ENCODE data around the gene PLAGL1.
A peak's percentile ranks its signal among the peaks of the same experiment; 100 is the strongest.
"Not testable (repeated sequence)": the region's sequence is repeated elsewhere in the genome, so short reads cannot be mapped to it uniquely, and the experiment has no call there.

The PLAGL1 gene

GRCh38 chr6:144008120-144008811 lies at the start of gene PLAGL1:
Gene PLAGL1, minus strand, starts transcription at chr6:144008259. Its CDS starts 60,123 bp downstream, at chr6:143948136.
- Histone ChIP-seq H3K27me3 (ENCODE audit: control insufficient read depth in 1 of 2, insufficient read depth in 2 of 2, low read length in 2 of 2) (no peaks in the 10 kb centered on the region), H3K9me3 (ENCODE audit: control insufficient read depth in 1 of 2, low read length in 2 of 2) (no peaks in the 10 kb centered on the region), H3K9ac (ENCODE audit: low read depth in 1 of 2, low read length in 2 of 2) (peak within 1 kb of the TSS; percentile 36 to 43), H3K27ac (ENCODE audit: low read depth, low read length) (no peak within 1 kb of the TSS), H3K36me3 (ENCODE audit: control insufficient read depth in 1 of 2, insufficient read depth in 2 of 2, low read length in 2 of 2) (no peaks in the 10 kb centered on the region), H3K4me3 (ENCODE audit: low read depth in 1 of 2, low read length in 2 of 2) (peak within 1 kb of the TSS; percentile 65 to 71), H3K4me1 (ENCODE audit: control insufficient read depth in 1 of 2, insufficient read depth in 2 of 2, low read length in 2 of 2) (no peaks in the 10 kb centered on the region)

GRCh38 chr6:144055121-144055931 lies 47.3 kb upstream of the PLAGL1 start:
- H3K4me3 ChIP-seq (ENCODE audit: low read depth in 1 of 2, low read length in 2 of 2), result peak overlapping the region; percentile 10 to 14
- H3K4me1 ChIP-seq (ENCODE audit: control insufficient read depth in 1 of 2, insufficient read depth in 2 of 2, low read length in 2 of 2), result peaks cover 0 to 12% of the 10 kb centered on the region in 2 donors
- no peaks in the 10 kb centered on the region for H3K9me3 ChIP-seq (ENCODE audit: control insufficient read depth in 1 of 2, low read length in 2 of 2)
- H3K36me3 ChIP-seq (ENCODE audit: control insufficient read depth in 1 of 2, insufficient read depth in 2 of 2, low read length in 2 of 2), result no peaks in the 10 kb centered on the region
- peak overlapping the region in 1 of 2 donors; percentile 34 for H3K9ac ChIP-seq (ENCODE audit: low read depth in 1 of 2, low read length in 2 of 2)
- H3K27ac ChIP-seq (ENCODE audit: low read depth, low read length), result no peak overlapping the region
- H3K27me3 ChIP-seq (ENCODE audit: control insufficient read depth in 1 of 2, insufficient read depth in 2 of 2, low read length in 2 of 2), result no peaks in the 10 kb centered on the region

- no peaks in the 10 kb centered on the region for H3K9me3 ChIP-seq (ENCODE audit: control insufficient read depth in 1 of 2, low read length in 2 of 2)
These were observed 45.5 kb upstream of the PLAGL1 start for GRCh38 chr6:144053601-144054000.

GRCh38 chr6:144052488-144052887 lies 44.4 kb upstream of the PLAGL1 start:
- Histone ChIP-seq H3K27ac (ENCODE audit: low read depth, low read length) (no peak overlapping the region), H3K9ac (ENCODE audit: low read depth in 1 of 2, low read length in 2 of 2) (no peak overlapping the region), H3K27me3 (ENCODE audit: control insufficient read depth in 1 of 2, insufficient read depth in 2 of 2, low read length in 2 of 2) (no peaks in the 10 kb centered on the region), H3K9me3 (ENCODE audit: control insufficient read depth in 1 of 2, low read length in 2 of 2) (no peaks in the 10 kb centered on the region), H3K36me3 (ENCODE audit: control insufficient read depth in 1 of 2, insufficient read depth in 2 of 2, low read length in 2 of 2) (no peaks in the 10 kb centered on the region), H3K4me3 (ENCODE audit: low read depth in 1 of 2, low read length in 2 of 2) (no peak overlapping the region), H3K4me1 (ENCODE audit: control insufficient read depth in 1 of 2, insufficient read depth in 2 of 2, low read length in 2 of 2) (peaks cover 0 to 12% of the 10 kb centered on the region in 2 donors)

More at GRCh38 chr6:144053601-144054000, 45.5 kb upstream of the PLAGL1 start:
- H3K27ac ChIP-seq (ENCODE audit: low read depth, low read length), result no peak overlapping the region
- no peaks in the 10 kb centered on the region for H3K27me3 ChIP-seq (ENCODE audit: control insufficient read depth in 1 of 2, insufficient read depth in 2 of 2, low read length in 2 of 2)
- no peaks in the 10 kb centered on the region for H3K36me3 ChIP-seq (ENCODE audit: control insufficient read depth in 1 of 2, insufficient read depth in 2 of 2, low read length in 2 of 2)
- H3K4me3 ChIP-seq (ENCODE audit: low read depth in 1 of 2, low read length in 2 of 2), result no peak overlapping the region
- peaks cover 0 to 12% of the 10 kb centered on the region in 2 donors for H3K4me1 ChIP-seq (ENCODE audit: control insufficient read depth in 1 of 2, insufficient read depth in 2 of 2, low read length in 2 of 2)
- no peak overlapping the region for H3K9ac ChIP-seq (ENCODE audit: low read depth in 1 of 2, low read length in 2 of 2)

- Histone ChIP-seq H3K4me1 (ENCODE audit: control insufficient read depth in 1 of 2, insufficient read depth in 2 of 2, low read length in 2 of 2) (no peaks in the 10 kb centered on the region), H3K27ac (ENCODE audit: low read depth, low read length) (no peak overlapping the region), H3K9me3 (ENCODE audit: control insufficient read depth in 1 of 2, low read length in 2 of 2) (no peaks in the 10 kb centered on the region), H3K27me3 (ENCODE audit: control insufficient read depth in 1 of 2, insufficient read depth in 2 of 2, low read length in 2 of 2) (no peaks in the 10 kb centered on the region), H3K36me3 (ENCODE audit: control insufficient read depth in 1 of 2, insufficient read depth in 2 of 2, low read length in 2 of 2) (no peaks in the 10 kb centered on the region), H3K9ac (ENCODE audit: low read depth in 1 of 2, low read length in 2 of 2) (no peak overlapping the region), H3K4me3 (ENCODE audit: low read depth in 1 of 2, low read length in 2 of 2) (no peak overlapping the region)
These were observed 41.3 kb upstream of the PLAGL1 start for GRCh38 chr6:144049386-144049785.

- no peak overlapping the region for H3K27ac ChIP-seq (ENCODE audit: low read depth, low read length)
- H3K4me3 ChIP-seq (ENCODE audit: low read depth in 1 of 2, low read length in 2 of 2), result no peak overlapping the region
- H3K9me3 ChIP-seq (ENCODE audit: control insufficient read depth in 1 of 2, low read length in 2 of 2), result no peaks in the 10 kb centered on the region
- no peaks in the 10 kb centered on the region for H3K27me3 ChIP-seq (ENCODE audit: control insufficient read depth in 1 of 2, insufficient read depth in 2 of 2, low read length in 2 of 2)
- no peaks in the 10 kb centered on the region for H3K4me1 ChIP-seq (ENCODE audit: control insufficient read depth in 1 of 2, insufficient read depth in 2 of 2, low read length in 2 of 2)
- no peak overlapping the region for H3K9ac ChIP-seq (ENCODE audit: low read depth in 1 of 2, low read length in 2 of 2)
- no peaks in the 10 kb centered on the region for H3K36me3 ChIP-seq (ENCODE audit: control insufficient read depth in 1 of 2, insufficient read depth in 2 of 2, low read length in 2 of 2)
These were observed 39.6 kb upstream of the PLAGL1 start for GRCh38 chr6:144047688-144048087.

GRCh38 chr6:144046672-144047071 lies 38.6 kb upstream of the PLAGL1 start:
- H3K4me3 ChIP-seq (ENCODE audit: low read depth in 1 of 2, low read length in 2 of 2); H3K27ac ChIP-seq (ENCODE audit: low read depth, low read length); H3K36me3 ChIP-seq (ENCODE audit: control insufficient read depth in 1 of 2, insufficient read depth in 2 of 2, low read length in 2 of 2); H3K27me3 ChIP-seq (ENCODE audit: control insufficient read depth in 1 of 2, insufficient read depth in 2 of 2, low read length in 2 of 2); H3K9me3 ChIP-seq (ENCODE audit: control insufficient read depth in 1 of 2, low read length in 2 of 2); H3K4me1 ChIP-seq (ENCODE audit: control insufficient read depth in 1 of 2, insufficient read depth in 2 of 2, low read length in 2 of 2); H3K9ac ChIP-seq (ENCODE audit: low read depth in 1 of 2, low read length in 2 of 2): not testable (repeated sequence)

GRCh38 chr6:144044989-144045388 lies 36.9 kb upstream of the PLAGL1 start:
- not testable (repeated sequence) for H3K9ac ChIP-seq (ENCODE audit: low read depth in 1 of 2, low read length in 2 of 2); H3K9me3 ChIP-seq (ENCODE audit: control insufficient read depth in 1 of 2, low read length in 2 of 2); H3K36me3 ChIP-seq (ENCODE audit: control insufficient read depth in 1 of 2, insufficient read depth in 2 of 2, low read length in 2 of 2); H3K27me3 ChIP-seq (ENCODE audit: control insufficient read depth in 1 of 2, insufficient read depth in 2 of 2, low read length in 2 of 2); H3K4me3 ChIP-seq (ENCODE audit: low read depth in 1 of 2, low read length in 2 of 2); H3K27ac ChIP-seq (ENCODE audit: low read depth, low read length); H3K4me1 ChIP-seq (ENCODE audit: control insufficient read depth in 1 of 2, insufficient read depth in 2 of 2, low read length in 2 of 2)

GRCh38 chr6:144036835-144037195 lies 28.8 kb upstream of the PLAGL1 start:
- Histone ChIP-seq H3K4me3 (ENCODE audit: low read depth in 1 of 2, low read length in 2 of 2) (peak overlapping the region; percentile 50 to 58), H3K9me3 (ENCODE audit: control insufficient read depth in 1 of 2, low read length in 2 of 2) (peaks cover 0 to 2% of the 10 kb centered on the region in 2 donors), H3K4me1 (ENCODE audit: control insufficient read depth in 1 of 2, insufficient read depth in 2 of 2, low read length in 2 of 2) (peaks cover 0 to 12% of the 10 kb centered on the region in 2 donors), H3K27ac (ENCODE audit: low read depth, low read length) (no peak overlapping the region), H3K36me3 (ENCODE audit: control insufficient read depth in 1 of 2, insufficient read depth in 2 of 2, low read length in 2 of 2) (no peaks in the 10 kb centered on the region), H3K9ac (ENCODE audit: low read depth in 1 of 2, low read length in 2 of 2) (peak overlapping the region in 1 of 2 donors; percentile 8), H3K27me3 (ENCODE audit: control insufficient read depth in 1 of 2, insufficient read depth in 2 of 2, low read length in 2 of 2) (no peaks in the 10 kb centered on the region)

- Histone ChIP-seq H3K4me3 (ENCODE audit: low read depth in 1 of 2, low read length in 2 of 2) (peak overlapping the region; percentile 50 to 58), H3K27me3 (ENCODE audit: control insufficient read depth in 1 of 2, insufficient read depth in 2 of 2, low read length in 2 of 2) (no peaks in the 10 kb centered on the region), H3K9ac (ENCODE audit: low read depth in 1 of 2, low read length in 2 of 2) (peak overlapping the region in 1 of 2 donors; percentile 8), H3K36me3 (ENCODE audit: control insufficient read depth in 1 of 2, insufficient read depth in 2 of 2, low read length in 2 of 2) (no peaks in the 10 kb centered on the region), H3K4me1 (ENCODE audit: control insufficient read depth in 1 of 2, insufficient read depth in 2 of 2, low read length in 2 of 2) (peaks cover 0 to 12% of the 10 kb centered on the region in 2 donors), H3K27ac (ENCODE audit: low read depth, low read length) (no peak overlapping the region), H3K9me3 (ENCODE audit: control insufficient read depth in 1 of 2, low read length in 2 of 2) (peaks cover 0 to 2% of the 10 kb centered on the region in 2 donors)
These were observed 28.2 kb upstream of the PLAGL1 start for GRCh38 chr6:144036064-144036834.

Data from duodenal mucosa (tissue), 2 donors.